ENCODE data around the gene CMTR1. TPM values are rescaled to one million over a fixed set of nuclear protein-coding genes. Genes with fewer than 3 reads are reported as not detected.

The CMTR1 gene
- total RNA-seq, 2 experiments from 2014 or later: 97.7 to 99.7 TPM

DNA sequence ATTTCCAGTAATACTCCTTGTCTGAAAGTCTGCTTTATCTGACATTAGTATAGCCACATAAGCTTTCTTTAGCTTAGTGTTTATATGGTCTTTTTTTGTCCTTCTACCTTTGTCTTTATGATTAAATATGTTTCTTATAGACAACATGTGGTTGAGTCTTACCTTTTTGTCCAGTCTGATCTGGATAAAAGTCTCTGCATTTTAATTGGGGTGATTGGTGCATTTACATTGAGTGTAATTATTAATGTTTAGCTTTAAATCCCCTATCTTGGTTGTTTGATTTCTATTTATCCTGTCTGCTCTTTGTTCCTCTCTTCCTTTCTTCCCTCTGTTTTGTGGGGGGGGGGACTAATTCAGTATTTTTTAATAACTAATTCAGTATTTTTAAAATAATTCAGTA is 34.7 kb downstream of the CMTR1 start:
- Mint-ChIP-seq H3K36me3 (ENCODE audit: low read depth) (peaks cover 77% of the 10 kb centered on the region), H3K4me3 (no peak overlapping the region), H3K4me1 (no peaks in the 10 kb centered on the region), H3K9me3 (no peaks in the 10 kb centered on the region), H3K27ac (no peak overlapping the region), H3K27me3 (no peaks in the 10 kb centered on the region)
- ChIA-PET POLR2A (interaction anchor here (1.0 to 1.4 kb wide), 3 partner anchors 11 to 47 kb away, joined by 3 read pairs; partner anchors contain the start of gene CMTR1), CTCF (interaction anchor here (1.0 to 1.1 kb wide), 2 partner anchors 15 to 142 kb away, joined by 3 read pairs; no protein-coding TSS in a partner anchor)
- DNase-seq: no peak

- no peaks in the 10 kb centered on the region for H3K9me3 Mint-ChIP-seq
- CTCF ChIA-PET: interaction anchor here (1.1 to 1.4 kb wide), 2 partner anchors 21 to 456 kb away, joined by 3 read pairs; no protein-coding TSS in a partner anchor
- DNase-seq: no peak
- no peak overlapping the region for H3K27ac Mint-ChIP-seq
- H3K4me1 Mint-ChIP-seq: no peaks in the 10 kb centered on the region
- POLR2A ChIA-PET: no interaction called here
- peaks cover 84% of the 10 kb centered on the region for H3K36me3 Mint-ChIP-seq (ENCODE audit: low read depth)
- no peaks in the 10 kb centered on the region for H3K27me3 Mint-ChIP-seq
- H3K4me3 Mint-ChIP-seq: no peak overlapping the region
These were observed 40.5 kb downstream of the CMTR1 start for GRCh38 chr6:37473364-37474095.

- Mint-ChIP-seq H3K27ac (no peak overlapping the region), H3K27me3 (no peaks in the 10 kb centered on the region), H3K4me1 (no peaks in the 10 kb centered on the region), H3K4me3 (no peak overlapping the region), H3K36me3 (ENCODE audit: low read depth) (peaks cover 84% of the 10 kb centered on the region), H3K9me3 (no peaks in the 10 kb centered on the region)
- CTCF ChIA-PET: interaction anchor here (0.7 to 1.1 kb wide), 2 partner anchors 149 to 456 kb away, joined by 3 read pairs; no protein-coding TSS in a partner anchor
- no peak for DNase-seq
- POLR2A ChIA-PET: no interaction called here
These were observed 41.3 kb downstream of the CMTR1 start for GRCh38 chr6:37474316-37474715.

DNA sequence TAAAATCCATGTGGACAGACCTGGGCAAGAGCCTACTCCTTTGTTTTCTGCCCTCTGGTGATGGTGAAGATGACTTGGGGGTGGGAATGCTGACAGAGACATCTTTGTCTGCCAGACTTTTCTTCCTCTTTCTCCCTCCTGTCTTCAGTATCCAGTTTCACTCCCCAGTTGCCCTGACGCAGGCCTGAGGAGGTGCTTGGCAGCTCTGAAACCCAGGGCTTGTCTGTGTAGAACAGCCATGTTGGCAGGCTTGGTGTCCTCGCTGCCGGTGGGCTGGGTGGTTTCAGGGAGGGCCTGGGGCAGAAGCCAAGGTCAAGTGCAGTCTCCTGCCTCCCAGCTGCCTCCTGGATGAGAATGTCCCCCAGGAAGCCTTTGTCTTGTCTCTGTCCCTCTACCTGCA is 44.2 kb downstream of the CMTR1 start:
- Mint-ChIP-seq H3K27ac (no peak overlapping the region), H3K36me3 (ENCODE audit: low read depth) (peaks cover 80% of the 10 kb centered on the region), H3K9me3 (no peaks in the 10 kb centered on the region), H3K27me3 (no peaks in the 10 kb centered on the region), H3K4me1 (peaks cover under 1% of the 10 kb centered on the region), H3K4me3 (no peak overlapping the region)
- CTCF ChIA-PET: no interaction called here
- DNase-seq: no peak
- POLR2A ChIA-PET: no interaction called here

DNA sequence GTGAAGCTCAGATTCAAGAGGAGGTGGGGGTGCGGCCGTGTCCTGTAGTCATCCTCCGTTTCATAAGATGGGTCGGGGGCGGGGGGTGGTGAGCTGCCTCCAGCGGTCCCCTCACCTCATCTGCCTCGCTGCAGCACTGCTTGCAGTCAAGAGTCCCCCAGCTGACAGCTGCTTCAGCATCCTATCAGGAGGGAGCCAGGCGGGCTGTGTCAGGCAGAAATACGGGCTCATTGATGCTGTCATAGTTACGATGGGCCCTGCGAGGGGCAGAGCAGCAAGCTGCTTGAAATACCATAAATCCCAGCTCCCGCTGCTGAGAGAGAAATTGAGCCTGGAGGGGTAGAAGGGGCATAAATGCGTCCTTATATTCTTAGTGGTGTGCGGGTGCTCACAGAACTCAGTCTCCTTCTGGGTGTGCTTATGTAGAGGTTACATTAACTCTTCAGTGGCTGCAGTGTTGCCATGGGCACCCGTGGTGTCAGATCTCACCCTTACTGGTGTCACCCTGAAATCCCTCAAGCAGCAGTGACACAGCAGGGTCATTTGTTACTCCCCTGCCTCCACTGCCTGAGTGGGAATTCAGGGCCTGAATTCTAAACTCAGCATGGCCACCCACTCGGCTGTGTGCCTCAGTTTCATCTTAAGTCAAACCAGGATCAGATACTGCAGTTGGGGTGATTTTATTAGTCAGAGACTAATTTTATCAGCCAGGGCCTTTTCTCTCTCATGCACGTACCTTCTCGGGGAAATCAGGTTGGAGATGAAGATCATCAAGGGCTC is 44.8 kb downstream of the CMTR1 start:
- Mint-ChIP-seq H3K9me3 (no peaks in the 10 kb centered on the region), H3K36me3 (ENCODE audit: low read depth) (peaks cover 80% of the 10 kb centered on the region), H3K27me3 (no peaks in the 10 kb centered on the region), H3K27ac (no peak overlapping the region), H3K4me1 (peaks cover 2% of the 10 kb centered on the region), H3K4me3 (no peak overlapping the region)
- POLR2A ChIA-PET: no interaction called here
- DNase-seq: no peak
- CTCF ChIA-PET: no interaction called here

GRCh38 chr6:37478827-37479226 is 45.8 kb downstream of the CMTR1 start:
- H3K27ac Mint-ChIP-seq: no peak overlapping the region
- no peak overlapping the region for H3K4me3 Mint-ChIP-seq
- H3K27me3 Mint-ChIP-seq: no peaks in the 10 kb centered on the region
- no peaks in the 10 kb centered on the region for H3K9me3 Mint-ChIP-seq
- H3K36me3 Mint-ChIP-seq (ENCODE audit: low read depth): peaks cover 79% of the 10 kb centered on the region
- peaks cover 7% of the 10 kb centered on the region for H3K4me1 Mint-ChIP-seq
- POLR2A ChIA-PET: interaction anchor here (1.2 kb wide), 1 partner anchor 12 kb away, joined by 3 read pairs; no protein-coding TSS in a partner anchor
- DNase-seq: no peak
- CTCF ChIA-PET: interaction anchor here (0.6 kb wide), 1 partner anchor 75 kb away, joined by 4 read pairs; no protein-coding TSS in a partner anchor

- Mint-ChIP-seq H3K4me1 (peaks cover 7% of the 10 kb centered on the region), H3K4me3 (no peak overlapping the region), H3K27me3 (no peaks in the 10 kb centered on the region), H3K36me3 (ENCODE audit: low read depth) (peaks cover 73% of the 10 kb centered on the region), H3K27ac (no peak overlapping the region), H3K9me3 (no peaks in the 10 kb centered on the region)
- no peak for DNase-seq
- ChIA-PET CTCF (interaction anchor here (1.0 kb wide), 1 partner anchor 86 kb away, joined by 3 read pairs; no protein-coding TSS in a partner anchor), POLR2A (interaction anchor here (1.0 to 1.2 kb wide), 2 partner anchors 12 to 91 kb away, joined by 3 read pairs; no protein-coding TSS in a partner anchor)
These were observed 46.3 kb downstream of the CMTR1 start for GRCh38 chr6:37479266-37479854.

DNA sequence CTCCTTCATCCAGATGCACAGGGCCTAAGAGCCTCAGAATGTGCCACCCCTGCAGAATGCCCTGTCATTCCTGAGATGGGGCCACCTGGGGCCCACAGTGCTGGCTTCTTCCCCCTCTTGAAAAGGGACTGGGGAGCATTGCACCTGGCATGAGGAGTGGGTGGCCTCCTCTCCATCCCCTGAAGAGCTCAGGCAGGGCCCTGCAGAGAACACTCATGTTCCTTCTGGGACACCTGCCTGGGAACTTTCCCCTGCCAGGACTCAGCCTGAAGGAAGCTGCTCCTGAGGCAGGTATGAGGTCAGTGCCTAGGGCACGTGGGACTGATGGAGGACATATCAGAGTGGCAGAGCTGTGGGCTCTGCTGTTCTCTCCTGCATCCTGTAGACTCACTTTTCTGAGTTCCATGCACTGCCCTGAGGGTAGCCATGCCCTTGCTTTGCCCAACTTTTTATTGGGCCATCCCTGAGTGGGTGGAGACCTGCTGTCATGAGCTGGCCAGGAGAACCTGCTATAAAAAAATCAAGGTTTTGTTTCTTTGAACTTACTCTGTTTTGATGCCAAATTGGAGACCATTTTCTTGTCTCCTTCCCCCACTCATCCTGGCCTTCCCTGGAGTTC is 47.2 kb downstream of the CMTR1 start:
- H3K9me3 Mint-ChIP-seq: no peaks in the 10 kb centered on the region
- POLR2A ChIA-PET: interaction anchor here (1.0 to 1.5 kb wide), 4 partner anchors 15 to 90 kb away, joined by 3 to 4 read pairs (median 4); partner anchors contain the start of gene CMTR1
- DNase-seq: no peak
- no peaks in the 10 kb centered on the region for H3K27me3 Mint-ChIP-seq
- H3K36me3 Mint-ChIP-seq (ENCODE audit: low read depth): peaks cover 66% of the 10 kb centered on the region
- H3K4me1 Mint-ChIP-seq: peaks cover 7% of the 10 kb centered on the region
- H3K27ac Mint-ChIP-seq: no peak overlapping the region
- no peak overlapping the region for H3K4me3 Mint-ChIP-seq
- CTCF ChIA-PET: interaction anchor here (0.5 to 1.0 kb wide), 4 partner anchors 85 to 222 kb away, joined by 3 to 5 read pairs (median 3); partner anchors contain the start of gene TMEM217

- H3K4me3 Mint-ChIP-seq: no peak overlapping the region
- no peaks in the 10 kb centered on the region for H3K9me3 Mint-ChIP-seq
- peaks cover 66% of the 10 kb centered on the region for H3K36me3 Mint-ChIP-seq (ENCODE audit: low read depth)
- DNase-seq: no peak
- H3K27me3 Mint-ChIP-seq: no peaks in the 10 kb centered on the region
- ChIA-PET POLR2A (interaction anchor here (1.0 to 1.5 kb wide), 3 partner anchors 15 to 58 kb away, joined by 3 to 4 read pairs (median 3); partner anchors contain the start of gene CMTR1), CTCF (interaction anchor here (0.5 to 1.0 kb wide), 3 partner anchors 85 to 223 kb away, joined by 3 to 5 read pairs (median 3); partner anchors contain the start of gene TMEM217)
- no peak overlapping the region for H3K27ac Mint-ChIP-seq
- H3K4me1 Mint-ChIP-seq: peaks cover 9% of the 10 kb centered on the region
These were observed 48.0 kb downstream of the CMTR1 start for GRCh38 chr6:37480951-37481534.

DNA sequence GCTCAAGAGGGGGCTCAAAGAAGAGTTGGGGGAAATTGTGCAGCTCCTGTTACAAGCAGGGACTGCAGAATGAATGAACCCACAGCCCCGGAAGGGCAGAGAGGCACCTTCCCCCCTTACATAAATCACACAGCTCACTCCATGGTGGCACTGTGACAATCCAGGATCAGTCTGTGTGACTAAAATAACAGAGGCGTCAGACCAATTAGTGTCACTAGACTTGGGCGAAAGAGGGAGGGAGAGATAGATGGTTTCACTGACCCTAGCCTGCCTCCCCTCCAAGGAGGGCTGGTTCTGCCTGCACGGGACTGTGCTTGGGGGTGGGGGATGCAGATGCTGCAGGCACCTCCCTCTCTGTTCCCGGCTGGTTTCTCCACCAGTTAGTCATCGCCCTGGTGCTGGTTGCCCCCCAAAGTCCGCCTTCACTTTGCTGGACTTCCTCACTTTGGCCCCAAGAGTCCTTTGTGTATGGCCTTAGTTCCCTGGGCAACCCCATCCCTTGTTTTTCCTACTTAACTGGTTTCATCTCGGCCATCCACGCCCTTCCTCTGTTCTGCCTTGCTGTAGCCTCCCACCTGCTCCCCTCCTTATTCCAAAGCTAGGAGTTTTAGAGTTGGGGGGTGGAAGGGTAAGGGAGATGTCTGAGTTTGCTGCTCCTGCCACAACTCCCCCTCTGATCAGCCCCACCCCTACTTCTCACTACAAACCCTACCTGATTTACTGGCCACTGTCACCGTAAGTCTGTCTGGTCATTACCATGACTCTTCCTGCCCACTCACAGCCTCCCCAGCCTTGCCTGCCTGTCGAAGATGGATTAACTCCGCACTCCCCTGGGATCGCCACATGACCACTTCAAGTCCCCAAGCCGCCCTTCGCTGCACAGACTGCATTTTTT is 48.9 kb downstream of the CMTR1 start:
- peaks cover 59% of the 10 kb centered on the region for H3K36me3 Mint-ChIP-seq (ENCODE audit: low read depth)

GRCh38 chr6:37482606-37483251 is 49.7 kb downstream of the CMTR1 start:
- Mint-ChIP-seq H3K4me1 (peaks cover 9% of the 10 kb centered on the region), H3K27ac (no peak overlapping the region), H3K36me3 (ENCODE audit: low read depth) (peaks cover 52% of the 10 kb centered on the region), H3K27me3 (no peaks in the 10 kb centered on the region), H3K9me3 (no peaks in the 10 kb centered on the region), H3K4me3 (no peak overlapping the region)
- POLR2A ChIA-PET: no interaction called here
- no peak for DNase-seq
- CTCF ChIA-PET: interaction anchor here (1.0 to 1.6 kb wide), 3 partner anchors 16 to 209 kb away, joined by 3 read pairs; no protein-coding TSS in a partner anchor

More for the DNA sequence above, 48.9 kb downstream of the CMTR1 start:
- no peak overlapping the region for H3K4me3 Mint-ChIP-seq
- ChIA-PET CTCF (interaction anchor here (1.0 to 1.6 kb wide), 3 partner anchors 15 to 210 kb away, joined by 3 read pairs; no protein-coding TSS in a partner anchor), POLR2A (interaction anchor here (1.0 to 1.5 kb wide), 2 partner anchors 14 to 57 kb away, joined by 3 to 4 read pairs; no protein-coding TSS in a partner anchor)
- H3K9me3 Mint-ChIP-seq: no peaks in the 10 kb centered on the region
- no peaks in the 10 kb centered on the region for H3K27me3 Mint-ChIP-seq
- H3K4me1 Mint-ChIP-seq: peaks cover 9% of the 10 kb centered on the region
- DNase-seq: no peak
- H3K27ac Mint-ChIP-seq: no peak overlapping the region

Data from activated CD4-positive, alpha-beta memory T cell treated with anti-CD3 and anti-CD28 coated beads, Interleukin-2, amount 10 ng/mL, durations not matched to agents 7 days and 5 days (primary cell).